ENCODE data around the gene TBC1D14.

The TBC1D14 gene

GRCh38 chr4:6948134-6948460, 38.5 kb downstream of the TBC1D14 start:
- no peak for DNase-seq (ENCODE audit: extremely low spot score)
- ChIA-PET CTCF (interaction anchor here (0.8 to 2.1 kb wide), 6 partner anchors 8 to 37 kb away, joined by 3 to 7 read pairs (median 3); no protein-coding TSS in a partner anchor), POLR2A (no interaction called here)
- no peak for TF ChIP-seq CTCF (IDR thresholded peaks at IDR 0.05; ENCODE audit: control extremely low read depth, extremely low read depth, low read depth, missing control alignments)

- ChIA-PET POLR2A (no interaction called here), CTCF (interaction anchor here (1.1 to 1.4 kb wide), 3 partner anchors 11 to 22 kb away, joined by 3 read pairs; no protein-coding TSS in a partner anchor)
- DNase-seq (ENCODE audit: extremely low spot score), result no peak
- TF ChIP-seq CTCF (IDR thresholded peaks at IDR 0.05; ENCODE audit: control extremely low read depth, extremely low read depth, low read depth, missing control alignments), result no peak
Observed at GRCh38 chr4:6951880-6952381, 42.3 kb downstream of the TBC1D14 start.

DNA sequence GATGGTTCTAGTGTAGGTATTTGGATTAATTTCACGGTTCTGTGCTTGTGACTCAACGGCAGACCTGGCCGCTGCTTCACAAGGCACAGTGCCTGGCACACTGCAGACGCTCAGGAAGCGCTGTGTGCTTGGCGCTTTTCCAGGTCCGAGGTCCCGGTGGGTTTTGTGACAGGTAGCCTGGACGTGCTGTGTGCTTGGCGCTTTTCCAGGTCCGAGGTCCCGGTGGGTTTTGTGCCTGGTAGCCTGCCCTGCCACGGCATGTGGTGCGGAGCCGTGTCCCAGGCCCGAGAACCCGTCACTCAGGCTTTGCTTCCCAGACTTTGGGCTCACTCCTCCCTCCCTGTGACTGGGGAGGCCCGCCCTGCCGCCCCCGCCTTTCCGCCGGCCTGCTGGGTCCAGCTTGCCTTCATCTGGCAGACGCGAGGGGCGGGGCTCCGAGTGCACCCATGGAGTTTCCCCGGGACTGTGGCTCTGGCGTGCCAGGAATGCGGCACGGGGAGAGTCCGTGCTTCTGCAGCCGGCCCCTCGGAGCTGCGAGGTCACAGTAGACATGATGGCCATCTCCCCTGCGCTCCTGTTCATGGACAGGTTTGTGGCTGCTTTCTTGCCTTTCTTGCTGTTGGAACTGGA, 44.2 kb downstream of the TBC1D14 start:
- ChIA-PET POLR2A (no interaction called here), CTCF (interaction anchor here (1.2 kb wide), 1 partner anchor 21 kb away, joined by 6 read pairs; no protein-coding TSS in a partner anchor)
- DNase-seq (ENCODE audit: extremely low spot score), result no peak
- no peak for TF ChIP-seq CTCF (IDR thresholded peaks at IDR 0.05; ENCODE audit: control extremely low read depth, extremely low read depth, low read depth, missing control alignments)

- CTCF ChIA-PET, result interaction anchor here (1.2 to 1.6 kb wide), 7 partner anchors 8 to 115 kb away, joined by 4 to 7 read pairs (median 4); no protein-coding TSS in a partner anchor
- TF ChIP-seq CTCF (IDR thresholded peaks at IDR 0.05; ENCODE audit: control extremely low read depth, extremely low read depth, low read depth, missing control alignments), result no peak
- no peak for DNase-seq (ENCODE audit: extremely low spot score)
- POLR2A ChIA-PET, result no interaction called here
Observed at GRCh38 chr4:6955261-6955911, 45.8 kb downstream of the TBC1D14 start.

- CTCF ChIA-PET, result interaction anchor here (1.2 to 1.6 kb wide), 7 partner anchors 9 to 115 kb away, joined by 4 to 7 read pairs (median 4); no protein-coding TSS in a partner anchor
- no peak for TF ChIP-seq CTCF (IDR thresholded peaks at IDR 0.05; ENCODE audit: control extremely low read depth, extremely low read depth, low read depth, missing control alignments)
- no peak for DNase-seq (ENCODE audit: extremely low spot score)
- POLR2A ChIA-PET, result no interaction called here
Observed at GRCh38 chr4:6956087-6956433, 46.4 kb downstream of the TBC1D14 start.

- no peak for TF ChIP-seq CTCF (IDR thresholded peaks at IDR 0.05; ENCODE audit: control extremely low read depth, extremely low read depth, low read depth, missing control alignments)
- ChIA-PET CTCF (interaction anchor here (1.2 to 1.9 kb wide), 8 partner anchors 9 to 114 kb away, joined by 4 to 7 read pairs (median 4); no protein-coding TSS in a partner anchor), POLR2A (no interaction called here)
- DNase-seq (ENCODE audit: extremely low spot score), result no peak
Observed at GRCh38 chr4:6956434-6957147, 47.0 kb downstream of the TBC1D14 start.

Data from GM10248 (cell line).